Astrocyte of the cerebellum (primary cell): ENCODE data around the gene ACTN3.

Experiments used
- DNase-seq: peaks from one replicate; pipeline ENCODE4 v3.0.0-alpha.2; 2011; ENCODE audit warnings: low read depth
- H3K4me3 ChIP-seq: 2 replicates; pipeline ENCODE4 v1.5.1; 2011; ENCODE audit warnings: mild to moderate bottlenecking, low read depth, low read length, moderate library complexity
- in situ Hi-C: cut with HindIII; loops from 2 replicates; pipeline ENCODE4 v1.10.0; 2017; ENCODE audit warnings: low sequenced_read_pairs
- TF ChIP-seq, protein P1 (sequence below): IDR thresholded peaks from 2 replicates; pipeline ENCODE4 v1.5.1; 2012; ENCODE audit warnings: low read length, low read depth, moderate library complexity, mild to moderate bottlenecking; ENCODE audit errors: missing control alignments

Gene ACTN3

GRCh38 chr11:66510990-66511339 lies 35.7 kb upstream of the ACTN3 start:
- DNase-seq: no peak
- in situ Hi-C loops: no loop called here
- H3K4me3 ChIP-seq: peak overlapping the region; percentile 83
- TF ChIP-seq, protein P1, sequence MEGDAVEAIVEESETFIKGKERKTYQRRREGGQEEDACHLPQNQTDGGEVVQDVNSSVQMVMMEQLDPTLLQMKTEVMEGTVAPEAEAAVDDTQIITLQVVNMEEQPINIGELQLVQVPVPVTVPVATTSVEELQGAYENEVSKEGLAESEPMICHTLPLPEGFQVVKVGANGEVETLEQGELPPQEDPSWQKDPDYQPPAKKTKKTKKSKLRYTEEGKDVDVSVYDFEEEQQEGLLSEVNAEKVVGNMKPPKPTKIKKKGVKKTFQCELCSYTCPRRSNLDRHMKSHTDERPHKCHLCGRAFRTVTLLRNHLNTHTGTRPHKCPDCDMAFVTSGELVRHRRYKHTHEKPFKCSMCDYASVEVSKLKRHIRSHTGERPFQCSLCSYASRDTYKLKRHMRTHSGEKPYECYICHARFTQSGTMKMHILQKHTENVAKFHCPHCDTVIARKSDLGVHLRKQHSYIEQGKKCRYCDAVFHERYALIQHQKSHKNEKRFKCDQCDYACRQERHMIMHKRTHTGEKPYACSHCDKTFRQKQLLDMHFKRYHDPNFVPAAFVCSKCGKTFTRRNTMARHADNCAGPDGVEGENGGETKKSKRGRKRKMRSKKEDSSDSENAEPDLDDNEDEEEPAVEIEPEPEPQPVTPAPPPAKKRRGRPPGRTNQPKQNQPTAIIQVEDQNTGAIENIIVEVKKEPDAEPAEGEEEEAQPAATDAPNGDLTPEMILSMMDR: no peak

DNA sequence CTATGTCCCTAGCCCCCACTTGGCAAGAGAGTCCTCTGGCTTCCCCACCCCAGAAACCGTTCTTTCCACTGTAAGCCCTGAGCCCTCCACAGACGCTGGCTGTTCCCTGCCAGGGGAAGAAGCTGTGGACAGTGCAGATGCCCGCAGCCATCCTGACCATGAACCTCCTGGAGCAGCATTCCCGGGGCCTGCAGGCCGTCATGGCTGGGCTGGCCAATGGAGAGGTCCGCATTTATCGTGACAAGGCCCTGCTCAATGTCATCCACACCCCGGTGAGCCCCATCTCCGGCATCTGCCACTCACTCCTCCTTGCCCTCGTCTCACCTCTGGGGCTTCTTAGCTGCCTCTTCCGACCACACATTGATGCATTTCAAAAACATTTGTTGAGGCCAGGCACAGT lies 23.1 kb upstream of the ACTN3 start:
- H3K4me3 ChIP-seq: no peak overlapping the region
- no peak for DNase-seq
- TF ChIP-seq, protein P1: no peak
- in situ Hi-C loops: no loop called here

DNA sequence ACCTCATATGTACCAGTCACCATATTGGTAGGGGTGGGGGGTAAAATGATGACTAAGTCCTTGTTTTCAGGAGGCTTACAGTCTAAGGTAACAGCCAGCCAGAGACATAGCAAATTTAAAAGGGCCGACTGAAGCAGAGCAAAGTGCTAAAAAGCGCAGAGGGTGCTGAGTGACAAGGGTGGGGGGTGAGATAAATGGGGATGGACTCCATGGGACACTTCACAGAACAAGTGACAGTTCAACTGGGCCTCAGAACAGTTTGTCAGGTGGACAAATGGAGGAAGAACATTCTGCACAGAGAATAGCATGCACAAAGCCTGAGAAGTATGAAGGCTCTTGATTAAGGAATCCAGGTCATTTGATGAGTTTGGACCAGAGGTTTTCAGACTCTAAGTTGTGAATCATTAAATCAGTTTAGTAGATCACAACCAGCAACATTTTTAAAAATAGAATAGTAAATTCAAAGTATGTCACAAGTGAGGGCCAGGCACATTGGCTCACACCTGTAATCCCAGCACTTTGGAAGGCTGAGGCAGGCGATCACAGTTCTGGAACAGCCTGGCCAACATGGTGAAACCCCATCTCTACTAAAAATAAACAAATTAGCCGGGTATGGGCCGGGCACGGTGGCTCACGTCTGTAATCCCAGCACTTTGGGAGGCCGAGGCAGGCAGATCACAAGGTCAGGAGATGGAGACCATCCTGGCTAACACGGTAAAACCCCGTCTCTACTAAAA lies 22.2 kb upstream of the ACTN3 start:
- no peak overlapping the region for H3K4me3 ChIP-seq
- TF ChIP-seq, protein P1: no peak
- no peak for DNase-seq
- in situ Hi-C loops: no loop called here

DNA sequence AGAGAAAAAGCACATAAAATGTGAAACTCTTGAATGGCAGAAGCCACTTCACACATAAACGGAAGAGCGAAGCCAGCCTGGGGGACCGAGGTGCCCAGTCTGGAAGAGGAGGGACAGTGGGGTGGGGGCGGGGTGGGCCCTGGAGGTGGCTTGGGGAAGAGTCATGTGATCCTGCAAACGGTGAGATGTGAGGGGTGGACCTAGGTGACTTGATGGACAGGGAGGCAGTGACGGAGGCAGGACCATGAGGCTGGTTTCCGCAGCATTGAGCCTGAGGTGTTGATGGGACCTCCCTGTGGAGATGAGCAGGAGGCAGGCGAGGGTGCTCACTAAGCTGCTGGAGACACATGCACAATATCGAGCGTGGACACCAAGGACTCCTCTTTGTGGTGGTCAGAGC lies 17.6 kb upstream of the ACTN3 start:
- in situ Hi-C loops: no loop called here
- DNase-seq: no peak
- TF ChIP-seq, protein P1: no peak
- H3K4me3 ChIP-seq: no peak overlapping the region

DNA sequence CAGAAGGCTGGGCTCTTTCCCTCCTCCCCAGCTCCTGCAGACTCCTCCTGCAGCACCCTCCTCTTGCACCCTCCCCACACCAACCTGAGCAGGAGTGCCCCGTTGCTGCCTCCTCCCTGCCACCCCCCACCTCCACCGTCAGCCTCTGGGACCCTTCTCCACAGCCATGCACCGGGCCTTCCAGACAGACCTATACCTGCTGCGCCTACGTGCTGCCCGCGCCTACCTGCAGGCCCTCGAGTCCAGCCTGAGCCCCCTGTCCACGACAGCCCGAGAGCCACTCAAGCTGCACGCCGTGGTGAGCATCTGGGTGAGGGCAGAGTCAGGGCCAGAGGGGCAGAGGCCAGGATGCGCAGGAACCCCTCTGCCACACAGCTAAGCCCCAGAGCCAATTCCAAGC lies 17.0 kb upstream of the ACTN3 start:
- H3K4me3 ChIP-seq: no peak overlapping the region
- DNase-seq: no peak
- in situ Hi-C loops: no loop called here
- TF ChIP-seq, protein P1: no peak

DNA sequence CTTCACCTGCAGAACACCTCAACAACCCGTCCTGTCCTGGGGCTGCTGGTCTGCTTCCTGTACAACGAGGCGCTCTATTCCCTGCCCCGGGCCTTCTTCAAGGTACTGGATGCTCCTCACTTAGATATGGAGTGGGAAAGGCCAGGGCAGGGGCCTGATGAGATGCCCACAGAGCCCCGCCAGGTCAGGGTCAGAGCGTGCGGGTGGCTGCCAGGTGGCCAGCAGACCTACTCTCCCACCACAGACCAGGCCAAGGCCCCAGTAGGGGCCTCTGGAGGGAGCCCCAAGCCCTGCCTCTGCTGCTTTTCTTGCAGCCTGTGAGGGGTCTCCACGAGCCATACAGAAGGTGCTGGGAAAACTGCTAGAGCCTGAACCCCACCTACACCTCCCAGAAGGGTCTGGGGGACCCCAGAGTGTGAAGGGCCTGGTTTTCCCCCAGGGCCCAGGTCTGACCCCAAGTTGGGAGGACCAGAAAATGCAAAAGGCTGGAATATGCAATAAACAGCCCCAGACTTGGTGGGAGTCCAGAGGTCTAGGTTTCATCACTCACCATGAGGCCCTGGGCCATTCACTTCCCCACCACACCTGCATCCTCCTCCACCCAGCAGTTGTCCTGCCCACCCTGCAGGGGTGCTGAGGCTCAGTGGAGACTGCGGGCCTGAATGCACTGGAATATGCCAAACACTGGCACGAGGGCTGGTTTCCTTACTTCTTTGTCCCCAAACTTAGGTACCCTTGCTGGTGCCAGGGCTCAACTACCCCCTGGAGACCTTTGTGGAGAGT lies 15.6 kb upstream of the ACTN3 start:
- TF ChIP-seq, protein P1: no peak
- H3K4me3 ChIP-seq: no peak overlapping the region
- no peak for DNase-seq
- in situ Hi-C loops: no loop called here
